Glutamatergic neuron (in vitro differentiated cells): ENCODE results near the gene CDC40. TPM values are rescaled to one million over a fixed set of nuclear protein-coding genes. Genes with fewer than 3 reads are reported as not detected.
"Not testable (repeated sequence)": the region's sequence is repeated elsewhere in the genome, so short reads cannot be mapped to it uniquely, and the experiment has no call there.

Experiments used
- DNase-seq: peaks from one replicate; pipeline ENCODE4 v3.0.0; 2022
- H3K27ac Mint-ChIP-seq: one replicate; pipeline ENCODE4 v1.8.0; 2020; ENCODE audit warnings: mild to moderate bottlenecking, mixed read lengths, inconsistent platforms; ENCODE audit not compliant: unreplicated experiment
- H3K27me3 Mint-ChIP-seq: one replicate; pipeline ENCODE4 v1.8.0; 2020; ENCODE audit warnings: mild to moderate bottlenecking, moderate library complexity, mixed read lengths, inconsistent platforms; ENCODE audit not compliant: unreplicated experiment
- H3K36me3 Mint-ChIP-seq: one replicate; pipeline ENCODE4 v1.8.0; 2020; ENCODE audit warnings: mild to moderate bottlenecking, mixed read lengths, inconsistent platforms; ENCODE audit not compliant: unreplicated experiment
- H3K4me1 Mint-ChIP-seq: one replicate; pipeline ENCODE4 v1.8.0; 2020; ENCODE audit warnings: mild to moderate bottlenecking, low read depth, mixed read lengths, inconsistent platforms; ENCODE audit not compliant: unreplicated experiment
- H3K4me3 Mint-ChIP-seq: one replicate; pipeline ENCODE4 v1.8.0; 2020; ENCODE audit warnings: mild to moderate bottlenecking, mixed read lengths, inconsistent platforms; ENCODE audit not compliant: unreplicated experiment
- H3K9me3 Mint-ChIP-seq: one replicate; pipeline ENCODE4 v1.8.0; 2020; ENCODE audit warnings: mild to moderate bottlenecking, moderate library complexity, mixed read lengths, inconsistent platforms; ENCODE audit not compliant: unreplicated experiment
- CTCF ChIP-seq: fragments of 200-600 bp; sonication (generic); IDR thresholded peaks from one replicate; pipeline ENCODE4 v1.5.0; 2021; ENCODE audit not compliant: partially characterized antibody, unreplicated experiment
- total RNA-seq: library from RNA; stranded (reverse); fragmentation: NEBNext Ultra II Directional; extraction: Animal tissue kit (Norgen Biotek cat#: 25700); gene quantifications from one replicate; pipeline ENCODE4 v1.2.1, GENCODE V29; 2021; ENCODE audit not compliant: unreplicated experiment

The CDC40 gene
- total RNA-seq, 1 donor from 2014 or later = 17.8 TPM

DNA sequence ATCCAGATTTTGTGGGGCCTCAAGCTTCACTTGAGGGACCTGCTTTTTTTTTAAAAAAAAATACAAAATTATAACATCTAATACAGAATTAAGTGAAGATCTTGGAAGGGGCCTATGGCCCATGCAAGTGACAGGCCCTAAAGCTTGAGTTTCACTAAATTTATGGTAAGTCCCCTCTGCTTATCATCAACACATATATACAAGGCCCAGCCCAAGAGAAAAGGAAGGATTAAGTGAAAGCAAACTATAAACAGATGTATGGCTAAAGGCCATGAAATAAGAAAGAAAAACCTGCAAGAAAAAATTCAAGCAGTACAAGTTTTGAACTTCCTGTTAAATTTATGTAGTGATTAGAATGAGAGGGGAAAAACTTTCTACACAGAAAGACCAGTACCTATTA, 86.8 kb downstream of the CDC40 start:
- peaks cover 6% of the 10 kb centered on the region for H3K4me1 Mint-ChIP-seq
- H3K9me3 Mint-ChIP-seq = no peaks in the 10 kb centered on the region
- no peak for DNase-seq
- H3K27me3 Mint-ChIP-seq = no peaks in the 10 kb centered on the region
- no peak overlapping the region for H3K27ac Mint-ChIP-seq
- no peak overlapping the region for H3K4me3 Mint-ChIP-seq
- no peak for TF ChIP-seq CTCF
- peaks cover 5% of the 10 kb centered on the region for H3K36me3 Mint-ChIP-seq

GRCh38 chr6:110269623-110270022, 89.4 kb downstream of the CDC40 start:
- Mint-ChIP-seq H3K9me3 (no peaks in the 10 kb centered on the region), H3K4me3 (peak overlapping the region; percentile 35), H3K36me3 (peaks cover 4% of the 10 kb centered on the region), H3K27me3 (no peaks in the 10 kb centered on the region), H3K4me1 (peaks cover 6% of the 10 kb centered on the region), H3K27ac (peak overlapping the region; percentile 36)
- DNase-seq = no peak
- no peak for TF ChIP-seq CTCF

DNA sequence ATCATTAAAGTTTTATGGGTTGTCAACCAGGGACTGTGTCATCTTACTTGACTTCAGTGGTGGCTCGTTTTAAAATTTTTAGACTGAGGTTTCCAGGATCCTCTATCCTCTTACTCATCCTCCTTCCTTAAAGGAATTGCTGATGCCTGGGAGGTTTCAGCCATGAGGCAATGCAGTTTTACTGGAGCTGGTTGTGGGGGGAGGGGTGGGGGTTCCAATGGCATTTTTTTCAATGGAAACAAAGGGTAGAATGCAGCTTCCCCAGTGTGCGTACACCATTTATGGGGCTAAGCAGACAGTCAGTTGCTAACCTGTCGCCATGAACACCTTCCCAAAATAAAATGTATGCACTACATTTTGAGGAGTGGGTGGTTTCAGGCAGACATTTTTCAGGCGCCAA, 89.9 kb downstream of the CDC40 start:
- H3K9me3 Mint-ChIP-seq = peaks cover 2% of the 10 kb centered on the region
- peaks cover 4% of the 10 kb centered on the region for H3K36me3 Mint-ChIP-seq
- peak; percentile 18 for DNase-seq
- H3K27me3 Mint-ChIP-seq = no peaks in the 10 kb centered on the region
- H3K4me3 Mint-ChIP-seq = no peak overlapping the region
- no peak for TF ChIP-seq CTCF
- H3K27ac Mint-ChIP-seq = peak overlapping the region; percentile 36
- H3K4me1 Mint-ChIP-seq = peaks cover 6% of the 10 kb centered on the region

- Mint-ChIP-seq H3K9me3 (peaks cover 3% of the 10 kb centered on the region), H3K27me3 (no peaks in the 10 kb centered on the region), H3K27ac (no peak overlapping the region), H3K4me1 (peaks cover 6% of the 10 kb centered on the region), H3K36me3 (peaks cover 4% of the 10 kb centered on the region), H3K4me3 (no peak overlapping the region)
- DNase-seq = no peak
- TF ChIP-seq CTCF = no peak
These were observed 91.5 kb downstream of the CDC40 start for GRCh38 chr6:110271732-110272022.

DNA sequence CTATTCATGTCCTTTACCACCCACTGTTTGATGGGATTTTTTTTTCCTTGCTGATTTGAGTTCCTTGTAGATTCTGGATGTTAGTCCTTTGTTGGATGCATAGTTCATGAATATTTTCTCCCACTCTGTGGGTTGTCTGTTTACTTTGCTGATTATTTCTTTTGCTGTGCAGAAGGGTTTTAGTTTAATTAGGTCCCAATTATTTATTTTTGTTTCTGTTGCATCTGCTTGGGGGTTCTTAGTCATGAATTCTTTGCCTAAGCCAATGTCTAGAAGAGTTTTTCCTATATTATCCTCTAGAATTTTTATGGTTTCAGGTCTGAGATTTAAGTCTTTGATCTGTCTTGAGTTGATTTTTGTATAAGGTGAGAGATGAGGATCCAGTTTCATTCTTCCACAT, 92.6 kb downstream of the CDC40 start:
- not testable (repeated sequence) for H3K4me3 Mint-ChIP-seq, H3K27ac Mint-ChIP-seq, H3K4me1 Mint-ChIP-seq, H3K36me3 Mint-ChIP-seq, H3K27me3 Mint-ChIP-seq, DNase-seq, H3K9me3 Mint-ChIP-seq

DNA sequence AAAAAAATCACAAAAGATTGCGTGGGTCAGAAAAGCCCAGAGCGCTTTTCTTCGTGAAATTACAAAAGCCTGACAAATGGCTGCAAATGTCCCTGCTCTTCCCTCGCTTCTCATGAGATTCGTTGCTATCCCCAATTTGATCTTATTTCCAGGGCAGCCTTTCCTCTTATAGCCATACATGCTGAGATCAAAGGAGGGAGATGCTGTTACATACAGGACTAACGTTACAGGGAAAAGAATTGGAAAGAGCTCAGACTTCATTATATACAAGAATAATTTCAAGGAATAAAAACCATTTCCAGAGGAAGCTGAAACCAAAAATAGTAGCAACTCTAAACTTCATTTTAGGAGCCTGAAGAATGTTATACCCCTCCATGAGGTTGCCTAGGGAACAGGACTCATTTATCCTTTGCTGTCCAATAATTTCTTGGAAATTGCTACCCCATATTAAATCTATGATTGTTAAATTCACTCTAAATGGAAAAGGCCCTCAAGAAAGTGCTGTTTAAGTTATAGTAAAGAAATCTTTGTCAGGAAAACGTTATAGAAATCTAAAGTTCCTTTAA, 97.0 kb downstream of the CDC40 start:
- no peak for TF ChIP-seq CTCF
- Mint-ChIP-seq H3K9me3 (peaks cover 3% of the 10 kb centered on the region), H3K4me3 (no peak overlapping the region), H3K27ac (no peak overlapping the region), H3K27me3 (no peaks in the 10 kb centered on the region), H3K36me3 (no peaks in the 10 kb centered on the region), H3K4me1 (no peaks in the 10 kb centered on the region)
- no peak for DNase-seq
